HG03196 (cell line): ENCODE measurements around the gene TSEN54.

Experiments used
- ATAC-seq: cut with Tn5 transposase; IDR thresholded peaks from one replicate; pipeline ENCODE4 v1.9.1; 2021; ENCODE audit not compliant: unreplicated experiment

TSEN54 gene

GRCh38 chr17:75488693-75489510 is 27.4 kb upstream of the TSEN54 start:
- no peak for ATAC-seq

GRCh38 chr17:75489511-75489955 is 26.8 kb upstream of the TSEN54 start:
- no peak for ATAC-seq

GRCh38 chr17:75490173-75490743 is 26.1 kb upstream of the TSEN54 start:
- no peak for ATAC-seq

- no peak for ATAC-seq
Measured at GRCh38 chr17:75490953-75491649, 25.2 kb upstream of the TSEN54 start.

- no peak for ATAC-seq
Measured at GRCh38 chr17:75491680-75492079, 24.6 kb upstream of the TSEN54 start.

GRCh38 chr17:75492555-75493168 is 23.7 kb upstream of the TSEN54 start:
- ATAC-seq: no peak

GRCh38 chr17:75493476-75494129 is 22.7 kb upstream of the TSEN54 start:
- ATAC-seq: no peak

GRCh38 chr17:75494326-75494877 is 21.9 kb upstream of the TSEN54 start:
- ATAC-seq: no peak

- ATAC-seq: no peak
Measured at GRCh38 chr17:75496005-75496404, 20.3 kb upstream of the TSEN54 start.

GRCh38 chr17:75498039-75498725 is 18.1 kb upstream of the TSEN54 start:
- no peak for ATAC-seq

GRCh38 chr17:75498726-75499213 is 17.6 kb upstream of the TSEN54 start:
- no peak for ATAC-seq

- ATAC-seq: no peak
Measured at GRCh38 chr17:75499313-75500022, 16.9 kb upstream of the TSEN54 start.

- ATAC-seq: no peak
Measured at GRCh38 chr17:75500419-75501216, 15.7 kb upstream of the TSEN54 start.

GRCh38 chr17:75501378-75502071 is 14.8 kb upstream of the TSEN54 start:
- ATAC-seq: no peak

GRCh38 chr17:75502072-75502720 is 14.1 kb upstream of the TSEN54 start:
- ATAC-seq: no peak

GRCh38 chr17:75502721-75503329 is 13.5 kb upstream of the TSEN54 start:
- no peak for ATAC-seq

- no peak for ATAC-seq
Measured at GRCh38 chr17:75503337-75503950, 12.9 kb upstream of the TSEN54 start.
